H9 (cell line): Measurements from ENCODE around the gene ENDOV. TPM values are rescaled to one million over a fixed set of nuclear protein-coding genes. Genes with fewer than 3 reads are reported as not detected.

Experiments used
- DNase-seq: peaks from one replicate; pipeline ENCODE4 v3.0.0-alpha.2; 2017
- H2AFZ ChIP-seq: one replicate; pipeline ENCODE4 v1.6.1; 2013; ENCODE audit warnings: mild to moderate bottlenecking, low read length, control low read depth, moderate library complexity
- H2AK5ac ChIP-seq: 2 replicates; pipeline ENCODE4 v1.6.1; 2013; ENCODE audit warnings: low read length, control low read depth, mixed read lengths; ENCODE audit not compliant: insufficient read length
- H2BK120ac ChIP-seq: one replicate; pipeline ENCODE4 v1.6.1; 2013; ENCODE audit warnings: low read depth, mild to moderate bottlenecking, low read length, control low read depth, inconsistent platforms; ENCODE audit not compliant: poor library complexity, severe bottlenecking
- H2BK12ac ChIP-seq: 2 replicates; pipeline ENCODE4 v1.6.1; 2013; ENCODE audit warnings: low read length, control low read depth, mixed read lengths, low read depth; ENCODE audit not compliant: insufficient read length
- H2BK15ac ChIP-seq: 2 replicates; pipeline ENCODE4 v1.6.1; 2013; ENCODE audit warnings: low read depth, low read length, control low read depth
- H2BK20ac ChIP-seq: one replicate; pipeline ENCODE4 v1.6.1; 2013; ENCODE audit warnings: low read depth, mild to moderate bottlenecking, low read length, control low read depth, inconsistent platforms; ENCODE audit not compliant: poor library complexity, severe bottlenecking
- H2BK5ac ChIP-seq: 2 replicates; pipeline ENCODE4 v1.6.1; 2013; ENCODE audit warnings: low read length, control low read depth, mixed read lengths; ENCODE audit not compliant: insufficient read length
- H3K14ac ChIP-seq: 2 replicates; pipeline ENCODE4 v1.6.1; 2013; ENCODE audit warnings: low read length, control low read depth; ENCODE audit not compliant: insufficient read depth
- H3K18ac ChIP-seq: 2 replicates; pipeline ENCODE4 v1.6.1; 2013; ENCODE audit warnings: low read depth, mild to moderate bottlenecking, mixed read lengths, low read length, control low read depth; ENCODE audit not compliant: insufficient read length
- H3K23ac ChIP-seq: 2 replicates; pipeline ENCODE4 v1.6.1; 2013; ENCODE audit warnings: low read length, control low read depth, mixed read lengths, low read depth; ENCODE audit not compliant: insufficient read length
- H3K23me2 ChIP-seq: 2 replicates; pipeline ENCODE4 v1.6.1; 2013; ENCODE audit warnings: low read depth, mild to moderate bottlenecking, mixed read lengths, low read length, control low read depth; ENCODE audit not compliant: insufficient read length, poor library complexity, severe bottlenecking
- H3K27ac ChIP-seq: 2 replicates; pipeline ENCODE4 v1.5.1; 2013; ENCODE audit warnings: low read length, control low read depth, mixed read lengths, low read depth; ENCODE audit not compliant: insufficient read length
- H3K27me3 ChIP-seq: 2 replicates; pipeline ENCODE4 v1.6.1; 2013; ENCODE audit warnings: low read length, control low read depth, inconsistent platforms; ENCODE audit not compliant: insufficient read depth
- H3K4ac ChIP-seq: 2 replicates; pipeline ENCODE4 v1.6.1; 2013; ENCODE audit warnings: low read depth, mild to moderate bottlenecking, control low read depth, inconsistent platforms, low read length, moderate library complexity
- H3K4me1 ChIP-seq: 2 replicates; pipeline ENCODE4 v1.6.1; 2013; ENCODE audit warnings: low read length, control low read depth, inconsistent platforms; ENCODE audit not compliant: insufficient read depth
- H3K4me2 ChIP-seq: 2 replicates; pipeline ENCODE4 v1.6.1; 2013; ENCODE audit warnings: low read length, control low read depth, mixed read lengths; ENCODE audit not compliant: insufficient read length, insufficient read depth
- H3K56ac ChIP-seq: 2 replicates; pipeline ENCODE4 v1.6.1; 2013; ENCODE audit warnings: low read depth, mild to moderate bottlenecking, mixed read lengths, low read length, control low read depth; ENCODE audit not compliant: insufficient read length
- H3K79me1 ChIP-seq: 2 replicates; pipeline ENCODE4 v1.6.1; 2013; ENCODE audit warnings: low read depth, mild to moderate bottlenecking, moderate library complexity, low read length, control low read depth, inconsistent platforms; ENCODE audit not compliant: insufficient read depth, poor library complexity, severe bottlenecking
- H3K79me2 ChIP-seq: 2 replicates; pipeline ENCODE4 v1.6.1; 2013; ENCODE audit warnings: low read length, control low read depth, inconsistent platforms; ENCODE audit not compliant: insufficient read depth
- H3K9ac ChIP-seq: 2 replicates; pipeline ENCODE4 v1.6.1; 2013; ENCODE audit warnings: low read length, control low read depth, mixed read lengths; ENCODE audit not compliant: insufficient read length; ENCODE audit errors: extremely low read depth
- H3K9me3 ChIP-seq: one replicate; pipeline ENCODE4 v1.6.1; 2013; ENCODE audit warnings: low read depth, low read length, inconsistent platforms; ENCODE audit not compliant: control insufficient read depth
- H3T11ph ChIP-seq: one replicate; pipeline ENCODE4 v1.6.1; 2013; ENCODE audit warnings: mild to moderate bottlenecking, low read length, control low read depth, inconsistent platforms
- H4K20me1 ChIP-seq: one replicate; pipeline ENCODE4 v1.6.1; 2013; ENCODE audit not compliant: control insufficient read depth, insufficient read length, insufficient read depth
- H4K5ac ChIP-seq: 2 replicates; pipeline ENCODE4 v1.6.1; 2013; ENCODE audit warnings: low read depth, mild to moderate bottlenecking, mixed read lengths, low read length, control low read depth; ENCODE audit not compliant: insufficient read length
- H4K8ac ChIP-seq: replicated peaks from 2 replicates; pipeline ENCODE4 v1.6.1; 2013; ENCODE audit warnings: low read length, control low read depth, mixed read lengths, low read depth; ENCODE audit not compliant: insufficient read length
- H4K91ac ChIP-seq: 2 replicates; pipeline ENCODE4 v1.6.1; 2013; ENCODE audit warnings: low read depth, mild to moderate bottlenecking, moderate library complexity, mixed read lengths, low read length, control low read depth; ENCODE audit not compliant: insufficient read length
- H3K27ac Mint-ChIP-seq, 3 experiments: 2 replicates in 2 of 3; 3 replicates in 1 of 3; pipeline ENCODE4 v1.8.0; 2020 to 2021; ENCODE audit warnings: mixed read lengths in 3 of 3, mild to moderate bottlenecking in 1 of 3, moderate library complexity in 1 of 3
- H3K27me3 Mint-ChIP-seq: 2 replicates; pipeline ENCODE4 v1.8.0; 2021; ENCODE audit warnings: low read depth, mild to moderate bottlenecking, moderate library complexity, mixed read lengths
- H3K36me3 Mint-ChIP-seq, 3 experiments: 2 replicates in 2 of 3; 3 replicates in 1 of 3; pipeline ENCODE4 v1.8.0; 2020 to 2021; ENCODE audit warnings: low read depth in 3 of 3, mixed read lengths in 3 of 3; ENCODE audit not compliant: insufficient read depth in 1 of 3
- H3K4me1 Mint-ChIP-seq, 2 experiments: 2 replicates each; pipeline ENCODE4 v1.8.0; 2020; ENCODE audit warnings: mixed read lengths in 2 of 2
- H3K4me3 Mint-ChIP-seq, 2 experiments: 2 replicates in 1 of 2; 3 replicates in 1 of 2; pipeline ENCODE4 v1.8.0; 2020 to 2021; ENCODE audit warnings: mild to moderate bottlenecking in 2 of 2, mixed read lengths in 2 of 2, moderate library complexity in 1 of 2
- H3K9me3 Mint-ChIP-seq, 2 experiments: 2 replicates in 1 of 2; 3 replicates in 1 of 2; pipeline ENCODE4 v1.8.0; 2020; ENCODE audit warnings: mild to moderate bottlenecking in 2 of 2, mixed read lengths in 2 of 2, moderate library complexity in 1 of 2
- CTCF ChIP-seq: fragments of 200-600 bp; sonication (generic); conservative IDR thresholded peaks from 3 replicates; pipeline ENCODE4 v1.8.0; 2021; ENCODE audit warnings: antibody characterized with exemption, mild to moderate bottlenecking
- WGBS: extraction: QIAGEN DNeasy Blood & Tissue Kit; methylation state at CpG from one replicate; pipeline ENCODE4 v1.1.7; 2013; ENCODE audit warnings: missing lambda C conversion rate, low lambda C conversion rate, mixed read lengths; ENCODE audit not compliant: insufficient read length; ENCODE audit errors: extremely low coverage; 5-methylcytosine and 5-hydroxymethylcytosine counted together
- total RNA-seq: library from RNA; stranded (reverse); gene quantifications from 2 replicates; pipeline ENCODE4 v1.2.1, GENCODE V29; 2021

Gene ENDOV
- total RNA-seq, 1 experiment from 2014 or later, result 17.1 TPM

- Histone ChIP-seq H4K5ac (no peak overlapping the region), H4K91ac (no peak overlapping the region), H2BK120ac (no peak overlapping the region), H3K23ac (no peak overlapping the region), H3T11ph (no peak overlapping the region), H2AK5ac (no peak overlapping the region), H3K14ac (no peak overlapping the region), H2AFZ (no peak overlapping the region), H3K9me3 (no peaks in the 10 kb centered on the region), H3K27ac (no peak overlapping the region), H3K23me2 (no peaks in the 10 kb centered on the region), H3K18ac (no peak overlapping the region), H3K4me2 (no peak overlapping the region), H2BK15ac (no peak overlapping the region), H3K4me1 (no peaks in the 10 kb centered on the region), H2BK12ac (no peak overlapping the region), H3K4ac (no peak overlapping the region), H3K56ac (no peak overlapping the region), H3K79me1 (no peaks in the 10 kb centered on the region), H2BK5ac (no peak overlapping the region), H3K9ac (no peak overlapping the region), H3K27me3 (no peaks in the 10 kb centered on the region), H3K79me2 (no peaks in the 10 kb centered on the region), H2BK20ac (no peak overlapping the region), H4K8ac (no peak overlapping the region), H4K20me1 (no peaks in the 10 kb centered on the region)
- Mint-ChIP-seq H3K36me3 (peaks cover 20 to 70% (median 56%) of the 10 kb centered on the region in 3 experiments), H3K4me1 (peaks cover 12 to 13% of the 10 kb centered on the region in 2 experiments), H3K27ac (no peak overlapping the region), H3K27me3 (no peaks in the 10 kb centered on the region), H3K9me3 (no peaks in the 10 kb centered on the region), H3K4me3 (no peak overlapping the region)
- no peak for DNase-seq
- TF ChIP-seq CTCF, result no peak
- no CpG with 5 or more reads among the region's 5 CpGs for WGBS
Observed at GRCh38 chr17:80371196-80371595, 43.8 kb upstream of the ENDOV start.
